Measurements from ENCODE around the gene DR1.

- TF ChIP-seq CTCF (conservative IDR thresholded peaks at IDR 0.05; ENCODE audit: low read depth, low read length), result no peak
- TF ChIP-seq POLR2A (IDR thresholded peaks at IDR 0.05; ENCODE audit: low read depth, low read length), result no peak
- no peak for TF ChIP-seq ELK1 (IDR thresholded peaks at IDR 0.05; ENCODE audit: borderline replicate concordance, low read depth, low read length)
- no peak for TF ChIP-seq RAD21 (IDR thresholded peaks at IDR 0.05; ENCODE audit: low read length)
- no peak for TF ChIP-seq RFX5 (IDR thresholded peaks at IDR 0.05; ENCODE audit: low read depth, low read length)
- TF ChIP-seq SMC3 (IDR thresholded peaks at IDR 0.05; ENCODE audit: low read depth, low read length), result no peak
- no peak for TF ChIP-seq MAZ (IDR thresholded peaks at IDR 0.05; ENCODE audit: borderline replicate concordance, low read depth, low read length)
These were observed 48.8 kb downstream of the DR1 start for GRCh38 chr1:93394514-93394913.
